ENCODE data around the gene SGMS1.

SGMS1 gene

GRCh38 chr10:50318129-50318528 lies 305.6 kb downstream of the SGMS1 start:
- DNase-seq = no peak

GRCh38 chr10:50316695-50317648 lies 306.8 kb downstream of the SGMS1 start:
- no peak for DNase-seq

GRCh38 chr10:50316174-50316573 lies 307.6 kb downstream of the SGMS1 start:
- no peak for DNase-seq

- no peak for DNase-seq
These were observed 308.3 kb downstream of the SGMS1 start for GRCh38 chr10:50315424-50315823.

- DNase-seq = no peak
These were observed 309.3 kb downstream of the SGMS1 start for GRCh38 chr10:50314169-50315071.

GRCh38 chr10:50312464-50313437 lies 311.0 kb downstream of the SGMS1 start:
- no peak for DNase-seq

GRCh38 chr10:50310560-50311174 lies 313.1 kb downstream of the SGMS1 start:
- DNase-seq = no peak

GRCh38 chr10:50309342-50309741 lies 314.4 kb downstream of the SGMS1 start:
- no peak for DNase-seq

- DNase-seq = no peak
These were observed 319.1 kb downstream of the SGMS1 start for GRCh38 chr10:50304660-50305059.

- no peak for DNase-seq
These were observed 323.6 kb downstream of the SGMS1 start for GRCh38 chr10:50299948-50300669.

GRCh38 chr10:50295367-50295766 lies 328.4 kb downstream of the SGMS1 start:
- no peak for DNase-seq

- DNase-seq = no peak
These were observed 329.2 kb downstream of the SGMS1 start for GRCh38 chr10:50294582-50294981.

GRCh38 chr10:50293513-50294313 lies 330.0 kb downstream of the SGMS1 start:
- DNase-seq = no peak

- DNase-seq = no peak
These were observed 332.4 kb downstream of the SGMS1 start for GRCh38 chr10:50291261-50291850.

- DNase-seq = no peak
These were observed 334.6 kb downstream of the SGMS1 start for GRCh38 chr10:50289196-50289595.

- no peak for DNase-seq
These were observed 336.6 kb downstream of the SGMS1 start for GRCh38 chr10:50286996-50287803.

GRCh38 chr10:50286517-50286916 lies 337.2 kb downstream of the SGMS1 start:
- DNase-seq = no peak

GRCh38 chr10:50281967-50282522 lies 341.7 kb downstream of the SGMS1 start:
- DNase-seq = no peak
